ENCODE results near the gene RBMS3.
"Not testable (repeated sequence)": the region's sequence is repeated elsewhere in the genome, so short reads cannot be mapped to it uniquely, and the experiment has no call there.

Gene RBMS3

GRCh38 chr3:29481969-29482767 lies 201.3 kb downstream of the RBMS3 start:
- no peak for DNase-seq (ENCODE audit: low read depth)

- DNase-seq (ENCODE audit: low read depth): no peak
Observed at GRCh38 chr3:29484633-29485032, 203.8 kb downstream of the RBMS3 start.

GRCh38 chr3:29486096-29486495 lies 205.2 kb downstream of the RBMS3 start:
- no peak for DNase-seq (ENCODE audit: low read depth)

- DNase-seq (ENCODE audit: low read depth): no peak
Observed at GRCh38 chr3:29486917-29487316, 206.0 kb downstream of the RBMS3 start.

GRCh38 chr3:29488922-29489321 lies 208.1 kb downstream of the RBMS3 start:
- no peak for DNase-seq (ENCODE audit: low read depth)

DNA sequence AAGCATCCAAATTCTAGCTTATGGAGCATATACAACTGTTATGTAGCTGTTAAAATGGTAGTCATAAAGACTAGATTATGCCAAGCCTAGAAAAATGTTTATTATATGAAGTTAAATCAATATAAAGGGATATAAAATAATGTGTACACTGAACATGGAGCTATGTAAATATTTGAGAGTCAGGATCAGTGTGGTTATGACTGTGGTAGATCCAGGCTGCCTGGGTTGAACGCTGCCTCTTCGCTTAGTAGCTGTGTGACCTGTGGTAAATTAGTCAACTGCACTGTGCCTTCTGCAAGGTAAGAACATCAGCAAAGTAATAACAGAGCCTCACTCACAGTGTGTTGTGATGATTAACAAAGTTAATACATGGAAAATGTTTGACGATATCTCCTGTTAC lies 212.2 kb downstream of the RBMS3 start:
- no peak for DNase-seq (ENCODE audit: low read depth)

GRCh38 chr3:29494305-29495036 lies 213.6 kb downstream of the RBMS3 start:
- DNase-seq (ENCODE audit: low read depth): no peak

DNA sequence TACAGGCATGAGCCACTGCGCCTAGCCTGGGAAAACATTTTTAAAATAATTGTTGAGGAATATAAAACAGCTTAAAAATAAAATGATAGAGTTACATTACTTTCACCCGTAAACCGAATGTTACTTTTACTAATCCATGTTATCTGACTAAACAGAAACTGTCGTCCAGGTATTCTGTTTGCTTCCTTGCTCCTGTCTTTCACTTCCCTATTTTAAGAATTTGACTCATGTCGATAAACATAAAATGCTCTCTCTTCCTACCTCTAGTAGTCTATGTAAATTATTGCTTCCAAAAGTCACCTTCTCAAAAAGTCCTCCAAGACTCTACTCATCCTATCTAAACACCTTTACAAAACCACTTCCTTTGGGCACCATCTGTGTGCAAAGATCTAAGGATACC lies 216.4 kb downstream of the RBMS3 start:
- DNase-seq (ENCODE audit: low read depth): no peak

DNA sequence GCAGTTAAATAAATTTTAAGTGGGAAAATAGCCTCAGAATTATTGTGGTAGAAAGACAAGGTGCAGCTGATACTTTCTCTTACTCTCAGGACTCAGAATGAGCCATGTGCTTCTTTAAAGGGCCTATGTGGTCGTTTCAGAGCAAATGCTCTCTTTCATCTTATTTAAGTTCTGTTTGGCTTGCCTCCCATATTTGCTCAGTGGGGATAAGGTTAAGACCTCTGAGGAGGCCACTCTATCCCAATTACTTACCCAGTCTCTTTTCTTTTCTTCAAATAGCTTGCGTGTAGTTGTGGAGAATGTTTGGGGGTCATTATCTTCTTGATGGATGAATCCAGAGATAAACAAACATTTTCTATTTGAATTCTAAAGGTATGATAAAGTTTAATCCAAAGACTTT lies 221.9 kb downstream of the RBMS3 start:
- no peak for DNase-seq (ENCODE audit: low read depth)

DNA sequence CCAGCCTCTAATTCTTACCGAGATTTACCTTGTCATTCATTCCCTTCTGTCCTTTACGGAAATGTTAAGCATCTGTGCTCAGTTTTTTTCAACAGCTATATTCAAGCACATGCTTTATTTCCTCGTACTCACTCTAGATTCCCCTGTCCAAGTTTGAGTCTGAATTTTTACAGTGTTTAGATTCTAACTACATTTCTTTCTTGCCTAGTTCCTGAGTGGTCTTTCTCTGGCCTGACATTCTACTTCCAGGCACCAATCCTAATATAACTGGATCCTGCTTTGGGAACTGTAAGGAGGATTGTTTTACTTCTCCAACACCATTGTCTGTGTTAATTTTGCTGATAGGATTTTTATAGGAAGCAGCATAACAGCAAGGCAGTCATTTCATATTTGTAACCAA lies 222.4 kb downstream of the RBMS3 start:
- DNase-seq (ENCODE audit: low read depth): no peak

- no peak for DNase-seq (ENCODE audit: low read depth)
Observed at GRCh38 chr3:29503958-29504357, 223.1 kb downstream of the RBMS3 start.

DNA sequence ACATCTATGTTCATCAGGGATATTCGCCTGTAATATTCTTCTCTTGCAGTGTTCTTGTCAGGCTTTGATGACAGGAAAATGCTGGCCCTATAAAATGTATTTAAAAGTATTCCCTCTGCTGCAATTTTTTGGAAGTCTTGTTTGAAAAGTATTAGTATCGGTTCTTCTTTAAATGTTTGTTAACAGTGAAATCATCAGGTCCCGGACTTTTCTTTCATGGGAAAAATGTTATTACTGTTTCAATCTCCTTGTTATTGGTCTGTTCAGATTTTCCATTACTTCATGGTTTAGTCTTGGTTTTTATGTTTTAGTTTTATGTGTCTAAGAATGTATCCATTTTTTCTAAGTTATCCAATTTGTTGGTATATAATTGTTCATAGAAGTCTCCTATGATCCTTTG lies 225.6 kb downstream of the RBMS3 start:
- DNase-seq (ENCODE audit: low read depth): no peak

DNA sequence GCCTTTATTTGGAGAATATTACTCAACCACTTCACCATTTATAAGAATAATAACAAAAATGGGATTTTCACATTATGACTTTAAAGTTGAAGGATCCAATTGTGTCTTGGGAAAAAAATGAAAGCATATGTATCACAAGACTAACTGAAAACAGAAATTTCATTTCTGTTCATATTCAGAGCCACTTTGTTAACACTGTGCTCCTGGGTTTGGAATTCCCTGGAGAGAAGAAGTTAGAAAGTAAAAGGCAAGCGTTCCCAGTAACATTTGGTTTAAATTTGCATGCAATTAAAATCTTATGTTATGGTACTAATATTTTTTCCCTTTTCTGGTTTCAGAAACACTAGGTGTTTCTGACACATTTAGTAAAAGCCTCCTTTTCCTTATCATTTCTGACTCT lies 230.8 kb downstream of the RBMS3 start:
- no peak for DNase-seq (ENCODE audit: low read depth)

GRCh38 chr3:29512641-29513040 lies 231.8 kb downstream of the RBMS3 start:
- DNase-seq (ENCODE audit: low read depth): no peak

DNA sequence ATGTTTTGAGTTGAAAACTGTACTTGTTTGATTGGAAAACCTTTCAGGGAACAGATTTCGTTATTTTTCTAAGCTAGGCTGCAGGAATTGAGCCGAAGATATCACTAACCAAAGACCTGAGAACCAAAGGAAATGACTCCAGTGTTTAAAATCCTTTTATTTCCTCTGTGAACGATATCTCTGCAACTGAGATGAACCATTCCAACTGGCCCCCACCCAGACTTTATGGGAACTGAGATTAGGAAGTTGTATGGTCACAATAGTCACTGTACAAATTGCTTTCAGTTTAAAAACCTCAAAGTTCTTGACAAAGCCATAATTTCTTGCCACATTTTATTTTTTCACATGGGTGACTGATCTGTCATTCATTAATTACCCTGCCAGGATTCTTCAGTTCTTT lies 232.4 kb downstream of the RBMS3 start:
- no peak for DNase-seq (ENCODE audit: low read depth)

DNA sequence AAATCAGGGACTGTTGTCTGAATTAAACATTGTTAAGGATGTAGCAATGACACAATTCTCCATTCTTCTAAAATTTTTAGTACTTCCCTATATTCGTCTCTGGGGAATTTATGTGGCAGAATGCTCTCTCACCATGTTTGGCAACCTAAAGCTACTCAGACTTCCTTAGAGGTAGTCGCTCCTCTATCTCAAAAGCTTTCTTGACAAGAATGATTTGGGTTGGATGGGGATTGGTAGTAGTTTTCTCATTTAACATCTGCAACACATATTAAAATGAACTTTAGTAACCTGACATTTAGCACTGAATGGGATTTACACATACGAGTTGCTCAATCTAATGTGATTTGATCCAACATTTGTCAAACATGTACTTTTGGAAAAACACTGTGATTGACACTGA lies 233.3 kb downstream of the RBMS3 start:
- DNase-seq (ENCODE audit: low read depth): no peak

GRCh38 chr3:29514912-29515311 lies 234.0 kb downstream of the RBMS3 start:
- no peak for DNase-seq (ENCODE audit: low read depth)

DNA sequence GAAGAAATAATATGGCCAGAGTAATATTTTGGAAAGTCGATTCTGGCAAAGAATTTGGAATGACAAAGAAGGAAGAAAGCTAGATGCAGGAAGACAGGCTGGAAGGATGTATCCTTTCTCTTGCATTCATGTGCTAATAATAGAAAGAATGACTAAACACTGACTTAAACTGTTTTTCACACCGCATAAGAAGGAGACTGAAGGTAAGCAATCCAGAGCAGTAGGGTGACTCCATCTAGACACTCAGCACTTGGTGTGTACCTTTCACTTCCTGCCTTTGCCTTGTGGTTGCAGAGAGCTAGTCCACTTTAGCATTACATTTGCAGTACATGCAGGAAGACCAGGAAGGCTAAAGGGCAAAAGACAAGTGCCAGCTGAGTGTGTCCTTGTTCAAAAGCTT lies 234.6 kb downstream of the RBMS3 start:
- no peak for DNase-seq (ENCODE audit: low read depth)

DNA sequence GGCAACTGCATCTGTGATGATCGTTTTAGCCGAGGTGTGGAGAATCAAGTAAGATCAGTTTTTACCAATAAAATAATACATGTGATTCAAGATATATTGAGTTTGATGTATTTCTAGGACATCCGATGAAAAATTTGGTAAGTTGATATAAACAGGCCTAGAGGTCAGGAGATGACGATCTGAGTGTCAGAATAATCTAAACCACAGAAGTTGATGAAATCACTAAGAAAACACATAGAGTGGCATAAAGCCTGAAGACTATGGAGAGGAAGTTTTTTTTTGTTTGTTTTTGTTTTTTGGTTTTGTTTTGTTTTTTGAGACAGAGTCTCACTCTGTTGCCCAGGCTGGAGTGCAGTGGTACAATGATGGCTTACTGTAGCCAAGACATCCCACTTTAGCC lies 235.3 kb downstream of the RBMS3 start:
- DNase-seq (ENCODE audit: low read depth): no peak

DNA sequence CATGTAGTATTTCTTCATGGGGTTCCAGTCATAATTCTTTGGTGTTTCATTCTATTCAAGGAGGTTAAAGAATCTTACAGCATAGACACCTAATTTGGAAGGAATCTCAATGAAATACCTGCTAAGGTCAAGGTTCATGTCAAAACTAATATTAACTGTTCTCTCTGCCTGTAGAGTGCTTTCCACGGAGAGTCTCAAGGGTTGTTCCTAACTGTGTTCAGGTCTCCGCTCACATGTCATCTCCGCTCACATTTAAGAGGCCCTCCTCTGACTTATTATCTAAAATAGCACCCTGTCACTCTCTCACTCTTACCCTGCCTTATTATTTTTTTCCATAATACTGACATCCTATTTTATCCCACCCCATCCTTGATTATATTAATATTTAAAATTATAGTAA lies 239.9 kb downstream of the RBMS3 start:
- DNase-seq (ENCODE audit: low read depth): no peak

DNA sequence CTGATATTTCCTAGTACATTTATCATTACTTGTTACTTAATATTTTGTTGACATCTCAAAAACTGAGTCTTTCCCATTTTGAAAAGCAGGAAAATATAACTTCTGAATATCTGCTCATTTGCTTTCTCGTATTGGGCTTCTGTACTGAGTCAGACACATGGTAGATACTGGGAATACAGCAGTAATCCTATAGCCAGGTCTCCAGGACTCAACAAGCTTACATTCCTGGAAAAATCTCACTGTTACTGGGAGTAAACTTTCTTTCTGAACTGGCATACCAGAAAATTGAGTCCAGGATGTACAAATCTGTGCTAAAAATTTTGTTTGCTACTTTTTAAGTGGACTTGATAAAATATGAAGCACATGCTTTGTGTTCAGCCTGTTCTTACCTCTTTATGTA lies 240.4 kb downstream of the RBMS3 start:
- no peak for DNase-seq (ENCODE audit: low read depth)

DNA sequence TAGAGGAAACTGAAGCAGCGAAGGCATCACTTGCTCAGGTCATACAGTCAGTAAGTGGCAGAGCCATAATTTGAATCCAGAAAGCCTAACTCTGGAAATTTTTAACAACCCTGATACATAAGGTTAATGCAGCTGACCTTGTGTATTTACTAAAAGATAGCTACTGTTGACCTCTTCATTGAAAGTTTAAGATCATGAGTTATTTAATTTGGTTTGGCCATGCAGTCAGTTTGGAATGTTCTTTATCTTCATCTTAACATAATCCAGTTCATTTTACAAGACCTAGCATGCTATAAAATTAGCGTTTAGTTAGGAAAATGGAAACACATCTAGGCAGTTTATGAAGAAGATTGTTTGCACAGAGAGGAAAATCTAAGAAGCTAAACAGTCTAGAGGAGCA lies 240.9 kb downstream of the RBMS3 start:
- no peak for DNase-seq (ENCODE audit: low read depth)

- not testable (repeated sequence) for DNase-seq (ENCODE audit: low read depth)
Observed at GRCh38 chr3:29524433-29524832, 243.6 kb downstream of the RBMS3 start.

Data from stimulated activated CD8-positive, alpha-beta memory T cell treated with anti-CD3 and anti-CD28 coated beads, Interleukin-15, amount 100 ng/mL, for 24 hours (primary cell).